HG02798 (cell line): ENCODE data around the gene PTPRR.

Experiments used
- ATAC-seq: cut with Tn5 transposase; IDR thresholded peaks from one replicate; pipeline ENCODE4 v1.9.1; 2021; ENCODE audit warnings: mild to moderate bottlenecking; ENCODE audit not compliant: unreplicated experiment, poor library complexity

The PTPRR gene

GRCh38 chr12:70920251-70920851 lies at the start of gene PTPRR:
Gene PTPRR (minus strand): TSS chr12:70920738. CDS start chr12:70920390, 348 bp downstream.
- ATAC-seq, result no peak

GRCh38 chr12:70966996-70967790 lies 46.7 kb upstream of the PTPRR start:
- ATAC-seq, result no peak

- ATAC-seq, result no peak
Measured at GRCh38 chr12:70966046-70966445, 45.5 kb upstream of the PTPRR start.

GRCh38 chr12:70964867-70965510 lies 44.5 kb upstream of the PTPRR start:
- no peak for ATAC-seq

GRCh38 chr12:70963081-70963660 lies 42.6 kb upstream of the PTPRR start:
- no peak for ATAC-seq

GRCh38 chr12:70962226-70962794 lies 41.8 kb upstream of the PTPRR start:
- ATAC-seq, result peak; percentile 55

- ATAC-seq, result no peak
Measured at GRCh38 chr12:70960484-70960883, 39.9 kb upstream of the PTPRR start.

- ATAC-seq, result no peak
Measured at GRCh38 chr12:70955415-70955814, 34.9 kb upstream of the PTPRR start.

- ATAC-seq, result no peak
Measured at GRCh38 chr12:70950451-70950850, 29.9 kb upstream of the PTPRR start.

- ATAC-seq, result no peak
Measured at GRCh38 chr12:70948976-70949336, 28.4 kb upstream of the PTPRR start.

- no peak for ATAC-seq
Measured at GRCh38 chr12:70948236-70948975, 27.9 kb upstream of the PTPRR start.

GRCh38 chr12:70936203-70936813 lies 15.8 kb upstream of the PTPRR start:
- ATAC-seq, result no peak

GRCh38 chr12:70933133-70933532 lies 12.6 kb upstream of the PTPRR start:
- no peak for ATAC-seq

- no peak for ATAC-seq
Measured at GRCh38 chr12:70929029-70929428, 8.5 kb upstream of the PTPRR start.

- no peak for ATAC-seq
Measured at GRCh38 chr12:70928071-70928470, 7.5 kb upstream of the PTPRR start.

GRCh38 chr12:70927356-70927755 lies 6.8 kb upstream of the PTPRR start:
- ATAC-seq, result no peak

- ATAC-seq, result no peak
Measured at GRCh38 chr12:70925539-70925938, 5.0 kb upstream of the PTPRR start.

- ATAC-seq, result no peak
Measured at GRCh38 chr12:70920891-70921290, 353 bp upstream of the PTPRR start.

GRCh38 chr12:70919597-70920035 lies 922 bp downstream of the PTPRR start:
- ATAC-seq, result no peak

GRCh38 chr12:70919176-70919575 lies 1.4 kb downstream of the PTPRR start:
- ATAC-seq, result no peak
